ENCODE results near the gene ATP12A. TPM values are rescaled to one million over a fixed set of nuclear protein-coding genes. Genes with fewer than 3 reads are reported as not detected.

Gene ATP12A
- total RNA-seq, 1 donor from 2014 or later: not detected

- no peak for DNase-seq (ENCODE audit: low read depth in 2 of 2)
These were observed 7.9 kb downstream of the ATP12A start for GRCh38 chr13:24688111-24688510.

GRCh38 chr13:24688950-24689349, 8.7 kb downstream of the ATP12A start:
- no peak for DNase-seq (ENCODE audit: low read depth in 2 of 2)

GRCh38 chr13:24691381-24691780, 11.2 kb downstream of the ATP12A start:
- no peak for DNase-seq (ENCODE audit: low read depth in 2 of 2)

- no peak for DNase-seq (ENCODE audit: low read depth in 2 of 2)
These were observed 12.4 kb downstream of the ATP12A start for GRCh38 chr13:24692561-24692960.

GRCh38 chr13:24693862-24694471, 13.8 kb downstream of the ATP12A start:
- DNase-seq (ENCODE audit: low read depth in 2 of 2): peak; percentile 70

GRCh38 chr13:24694907-24695306, 14.7 kb downstream of the ATP12A start:
- no peak for DNase-seq (ENCODE audit: low read depth in 2 of 2)

- no peak for DNase-seq (ENCODE audit: low read depth in 2 of 2)
These were observed 18.5 kb downstream of the ATP12A start for GRCh38 chr13:24698686-24699085.

- DNase-seq (ENCODE audit: low read depth in 2 of 2): no peak
These were observed 19.3 kb downstream of the ATP12A start for GRCh38 chr13:24699541-24699940.

- DNase-seq (ENCODE audit: low read depth in 2 of 2): no peak
These were observed 20.3 kb downstream of the ATP12A start for GRCh38 chr13:24700539-24700938.

GRCh38 chr13:24706886-24707585, 26.8 kb downstream of the ATP12A start:
- DNase-seq (ENCODE audit: low read depth in 2 of 2): no peak

GRCh38 chr13:24709186-24709913, 29.1 kb downstream of the ATP12A start:
- no peak for DNase-seq (ENCODE audit: low read depth in 2 of 2)

- no peak for DNase-seq (ENCODE audit: low read depth in 2 of 2)
These were observed 32.8 kb downstream of the ATP12A start for GRCh38 chr13:24713022-24713421.

- DNase-seq (ENCODE audit: low read depth in 2 of 2): no peak
These were observed 35.8 kb downstream of the ATP12A start for GRCh38 chr13:24716011-24716410.

- DNase-seq (ENCODE audit: low read depth in 2 of 2): no peak
These were observed 36.2 kb downstream of the ATP12A start for GRCh38 chr13:24716446-24716845.

GRCh38 chr13:24717217-24717616, 37.0 kb downstream of the ATP12A start:
- no peak for DNase-seq (ENCODE audit: low read depth in 2 of 2)

GRCh38 chr13:24718192-24718965, 38.2 kb downstream of the ATP12A start:
- no peak for DNase-seq (ENCODE audit: low read depth in 2 of 2)

GRCh38 chr13:24719139-24719538, 38.9 kb downstream of the ATP12A start:
- no peak for DNase-seq (ENCODE audit: low read depth in 2 of 2)

GRCh38 chr13:24723206-24723605, 43.0 kb downstream of the ATP12A start:
- no peak for DNase-seq (ENCODE audit: low read depth in 2 of 2)

- no peak for DNase-seq (ENCODE audit: low read depth in 2 of 2)
These were observed 44.5 kb downstream of the ATP12A start for GRCh38 chr13:24724714-24725113.

- DNase-seq (ENCODE audit: low read depth in 2 of 2): no peak
These were observed 45.2 kb downstream of the ATP12A start for GRCh38 chr13:24725379-24725778.

- peak; percentile 89 to 92 for DNase-seq (ENCODE audit: low read depth in 2 of 2)
These were observed 47.8 kb downstream of the ATP12A start for GRCh38 chr13:24727731-24728601.
